NCI-H187 (cell line): ENCODE results near the gene CD47.

Source experiments
- DNase-seq, 2 experiments: peaks; one replicate each; lab custom pipeline; 2025; lab: John Stamatoyannopoulos, UW

Gene CD47

GRCh38 chr3:108091498-108092250 is 843 bp upstream of the CD47 start:
- no peak for DNase-seq

GRCh38 chr3:108090049-108090700 is 656 bp downstream of the CD47 start:
- DNase-seq, result no peak

- no peak for DNase-seq
Observed at GRCh38 chr3:108089579-108089978, 1.3 kb downstream of the CD47 start.

GRCh38 chr3:108088697-108089096 is 2.1 kb downstream of the CD47 start:
- DNase-seq, result no peak

GRCh38 chr3:108088146-108088545 is 2.7 kb downstream of the CD47 start:
- DNase-seq, result no peak

- no peak for DNase-seq
Observed at GRCh38 chr3:108086653-108087052, 4.2 kb downstream of the CD47 start.

GRCh38 chr3:108085810-108086350 is 5.0 kb downstream of the CD47 start:
- DNase-seq, result no peak

GRCh38 chr3:108085370-108085769 is 5.5 kb downstream of the CD47 start:
- no peak for DNase-seq

GRCh38 chr3:108079877-108080276 is 11.0 kb downstream of the CD47 start:
- no peak for DNase-seq

- DNase-seq, result no peak
Observed at GRCh38 chr3:108079043-108079442, 11.8 kb downstream of the CD47 start.

- no peak for DNase-seq
Observed at GRCh38 chr3:108076564-108076963, 14.3 kb downstream of the CD47 start.

- no peak for DNase-seq
Observed at GRCh38 chr3:108073764-108074431, 16.9 kb downstream of the CD47 start.

- DNase-seq, result no peak
Observed at GRCh38 chr3:108071368-108071767, 19.5 kb downstream of the CD47 start.

- DNase-seq, result no peak
Observed at GRCh38 chr3:108070356-108070755, 20.5 kb downstream of the CD47 start.

GRCh38 chr3:108067768-108068167 is 23.1 kb downstream of the CD47 start:
- no peak for DNase-seq

GRCh38 chr3:108065096-108065495 is 25.7 kb downstream of the CD47 start:
- no peak for DNase-seq

- no peak for DNase-seq
Observed at GRCh38 chr3:108064293-108064887, 26.4 kb downstream of the CD47 start.

GRCh38 chr3:108062051-108062450 is 28.8 kb downstream of the CD47 start:
- DNase-seq, result no peak

- no peak for DNase-seq
Observed at GRCh38 chr3:108060331-108060730, 30.5 kb downstream of the CD47 start.

- no peak for DNase-seq
Observed at GRCh38 chr3:108055931-108056330, 34.9 kb downstream of the CD47 start.

- DNase-seq, result no peak
Observed at GRCh38 chr3:108054935-108055334, 35.9 kb downstream of the CD47 start.

- DNase-seq, result no peak
Observed at GRCh38 chr3:108053483-108053882, 37.3 kb downstream of the CD47 start.
